Activated T-helper 1 cell treated with anti-CD3 and anti-CD28 coated beads, Interleukin-12 subunit alpha, Interleukin-12 subunit beta, Interleukin-2, Interleukin-4 antibody, amounts not matched to agents 30 ng/mL and 10 ng/mL and 1 ng/mL, durations not matched to agents 14 hours and 24 hours and 36 hours (primary cell): ENCODE results near the gene TNFAIP8L3. TPM values are rescaled to one million over a fixed set of nuclear protein-coding genes. Genes with fewer than 3 reads are reported as not detected.
"Not testable (repeated sequence)": the region's sequence is repeated elsewhere in the genome, so short reads cannot be mapped to it uniquely, and the experiment has no call there.

Experiments used
- DNase-seq: peaks from one replicate; pipeline ENCODE4 v3.0.0; 2021; ENCODE audit warnings: low spot score
- H3K27ac Mint-ChIP-seq: one replicate; pipeline ENCODE4 v1.8.0; 2021; ENCODE audit warnings: mild to moderate bottlenecking, mixed read lengths
- H3K27me3 Mint-ChIP-seq: one replicate; pipeline ENCODE4 v1.8.0; 2022; ENCODE audit warnings: mild to moderate bottlenecking, moderate library complexity, mixed read lengths; ENCODE audit not compliant: insufficient read depth
- H3K36me3 Mint-ChIP-seq: one replicate; pipeline ENCODE4 v1.8.0; 2021; ENCODE audit warnings: low read depth, mixed read lengths
- H3K4me1 Mint-ChIP-seq: one replicate; pipeline ENCODE4 v1.8.0; 2021; ENCODE audit warnings: low read depth, mixed read lengths
- H3K4me3 Mint-ChIP-seq: one replicate; pipeline ENCODE4 v1.8.0; 2021; ENCODE audit warnings: mild to moderate bottlenecking, moderate library complexity, mixed read lengths
- H3K9me3 Mint-ChIP-seq: one replicate; pipeline ENCODE4 v1.8.0; 2021; ENCODE audit warnings: mixed read lengths
- intact Hi-C: fragments of 100-400 bp; cut with micrococcal nuclease; formaldehyde crosslinking; loops from one replicate; pipeline ENCODE4 v1.15.1; 2024
- total RNA-seq: library from RNA; stranded (reverse); gene quantifications from 2 replicates; pipeline ENCODE4 v1.2.3, GENCODE V29; 2022

The TNFAIP8L3 gene
- total RNA-seq, 1 donor from 2014 or later, result 0.49 TPM

DNA sequence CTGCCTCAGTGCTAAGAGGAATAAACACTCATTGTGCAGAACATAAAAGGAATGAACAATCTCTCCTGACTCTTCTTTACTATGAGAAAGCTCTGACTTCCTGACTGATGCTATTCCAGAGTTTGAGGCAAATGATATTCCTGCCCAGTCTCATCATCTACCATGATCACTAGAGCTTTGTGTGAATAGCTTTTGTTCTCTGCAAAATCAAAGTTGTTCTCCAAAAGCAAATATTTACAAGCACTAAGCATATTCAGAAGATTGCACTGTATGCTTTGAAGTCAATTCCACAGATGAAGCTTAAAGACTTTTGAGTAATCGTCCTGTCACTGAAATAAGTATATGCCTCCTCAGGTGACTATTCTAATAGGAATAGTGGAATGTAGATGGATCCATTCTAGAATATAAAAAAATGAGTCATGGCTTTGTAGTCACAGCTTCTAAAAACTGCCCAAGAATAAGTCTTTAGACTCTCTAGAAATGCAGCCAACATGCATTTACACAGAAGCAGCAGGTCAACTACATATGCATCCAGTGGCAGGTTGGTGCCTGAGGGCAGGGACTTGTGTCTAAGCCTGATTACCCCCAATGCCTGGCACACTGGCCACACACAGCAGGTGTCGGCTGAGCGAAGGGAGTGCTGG, 34.6 kb downstream of the TNFAIP8L3 start:
- intact Hi-C loops, result no loop called here
- Mint-ChIP-seq H3K4me1 (no peaks in the 10 kb centered on the region), H3K9me3 (no peaks in the 10 kb centered on the region), H3K27me3 (peaks cover 28% of the 10 kb centered on the region), H3K4me3 (no peak overlapping the region), H3K27ac (no peak overlapping the region), H3K36me3 (no peaks in the 10 kb centered on the region)
- no peak for DNase-seq

DNA sequence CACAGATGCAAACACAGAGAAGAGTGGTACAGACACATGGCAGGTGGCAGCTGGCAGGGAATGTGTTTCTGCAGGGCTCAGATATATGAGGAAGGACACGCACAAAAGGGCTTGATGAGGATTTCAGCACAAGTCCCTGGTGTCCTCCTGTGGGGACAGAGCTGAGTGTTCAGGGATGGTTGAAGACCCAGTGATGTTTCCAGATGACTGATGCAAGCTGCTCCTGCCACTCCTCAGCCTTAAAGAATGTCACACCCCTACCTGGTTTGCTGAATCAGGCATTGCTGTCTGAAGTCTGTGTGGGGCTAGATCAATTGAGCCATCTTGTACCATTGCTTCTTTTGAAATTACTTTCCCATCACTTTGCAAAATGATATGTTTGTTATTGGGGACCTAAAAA, 40.2 kb downstream of the TNFAIP8L3 start:
- intact Hi-C loops, result no loop called here
- H3K4me3 Mint-ChIP-seq, result no peak overlapping the region
- H3K9me3 Mint-ChIP-seq, result no peaks in the 10 kb centered on the region
- H3K27me3 Mint-ChIP-seq, result peaks cover 14% of the 10 kb centered on the region
- no peak overlapping the region for H3K27ac Mint-ChIP-seq
- no peak for DNase-seq
- H3K4me1 Mint-ChIP-seq, result no peaks in the 10 kb centered on the region
- H3K36me3 Mint-ChIP-seq, result no peaks in the 10 kb centered on the region

DNA sequence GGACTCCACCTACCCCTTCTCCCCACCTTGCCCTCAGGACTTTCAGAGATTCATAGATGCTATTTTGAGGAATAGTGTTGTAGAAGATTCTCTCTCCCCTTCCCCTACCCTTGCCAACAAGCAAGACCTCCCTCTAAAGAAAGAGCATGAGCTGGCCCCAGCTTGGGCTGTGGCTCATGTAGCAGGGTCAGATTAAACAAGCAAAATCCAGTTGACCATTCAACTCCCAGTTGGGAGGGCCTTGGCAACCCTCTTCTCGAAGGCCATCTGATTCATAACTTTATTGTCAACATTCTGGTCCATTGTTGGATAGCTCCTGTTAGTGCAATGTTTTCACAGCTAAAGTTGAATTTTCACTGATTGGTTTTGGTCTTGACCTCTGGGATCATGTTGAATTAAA, 41.1 kb downstream of the TNFAIP8L3 start:
- Mint-ChIP-seq H3K9me3 (no peaks in the 10 kb centered on the region), H3K27ac (no peak overlapping the region), H3K36me3 (no peaks in the 10 kb centered on the region), H3K4me1 (peaks cover 6% of the 10 kb centered on the region), H3K27me3 (peaks cover 15% of the 10 kb centered on the region), H3K4me3 (no peak overlapping the region)
- intact Hi-C loops, result no loop called here
- no peak for DNase-seq

DNA sequence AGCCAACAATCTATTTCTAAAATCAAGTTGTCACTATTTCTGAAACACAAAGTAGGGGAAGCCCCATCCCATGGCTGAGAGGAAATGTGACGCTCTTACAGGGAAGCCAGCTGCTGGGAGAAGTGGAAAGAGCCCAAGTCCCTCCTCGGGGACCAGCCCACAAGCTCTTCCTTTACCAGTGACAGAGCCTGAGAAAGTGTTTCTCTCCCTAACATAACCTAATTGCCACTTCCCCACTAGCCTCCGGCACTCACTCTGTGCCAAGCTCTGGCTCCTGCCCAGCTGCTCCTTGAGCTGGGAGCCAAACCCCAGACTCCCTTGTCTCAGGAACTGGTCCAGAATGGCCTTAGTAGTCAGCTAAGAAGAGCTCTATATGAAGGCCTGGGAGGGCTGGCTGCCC, 42.9 kb downstream of the TNFAIP8L3 start:
- Mint-ChIP-seq H3K27me3 (peaks cover 14% of the 10 kb centered on the region), H3K27ac (no peak overlapping the region), H3K4me3 (no peak overlapping the region), H3K36me3 (no peaks in the 10 kb centered on the region), H3K4me1 (peaks cover 6% of the 10 kb centered on the region), H3K9me3 (no peaks in the 10 kb centered on the region)
- DNase-seq, result no peak
- intact Hi-C loops, result no loop called here

DNA sequence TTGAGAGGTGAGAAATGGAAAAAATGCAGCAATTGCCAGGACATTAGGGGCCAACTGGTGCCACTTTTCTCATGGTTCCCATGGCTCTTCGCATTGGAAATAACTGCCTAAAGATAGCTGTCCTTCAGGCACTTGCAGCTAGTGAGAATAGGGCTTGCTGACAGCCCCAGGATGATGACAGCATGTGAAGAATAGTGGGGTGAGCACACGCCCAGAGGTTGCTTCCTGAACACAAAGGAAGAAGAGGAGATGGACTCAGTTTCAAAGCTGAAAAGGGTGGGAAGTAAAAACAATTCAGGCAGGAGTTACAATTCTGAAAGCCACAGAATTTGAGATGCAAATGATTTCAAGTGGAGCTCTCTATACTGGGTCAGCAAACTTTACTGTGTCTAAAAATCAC, 45.6 kb downstream of the TNFAIP8L3 start:
- no peaks in the 10 kb centered on the region for H3K36me3 Mint-ChIP-seq
- DNase-seq, result no peak
- no peak overlapping the region for H3K27ac Mint-ChIP-seq
- no peaks in the 10 kb centered on the region for H3K9me3 Mint-ChIP-seq
- H3K27me3 Mint-ChIP-seq, result peaks cover 9% of the 10 kb centered on the region
- H3K4me3 Mint-ChIP-seq, result no peak overlapping the region
- H3K4me1 Mint-ChIP-seq, result peaks cover 6% of the 10 kb centered on the region
- intact Hi-C loops, result no loop called here

DNA sequence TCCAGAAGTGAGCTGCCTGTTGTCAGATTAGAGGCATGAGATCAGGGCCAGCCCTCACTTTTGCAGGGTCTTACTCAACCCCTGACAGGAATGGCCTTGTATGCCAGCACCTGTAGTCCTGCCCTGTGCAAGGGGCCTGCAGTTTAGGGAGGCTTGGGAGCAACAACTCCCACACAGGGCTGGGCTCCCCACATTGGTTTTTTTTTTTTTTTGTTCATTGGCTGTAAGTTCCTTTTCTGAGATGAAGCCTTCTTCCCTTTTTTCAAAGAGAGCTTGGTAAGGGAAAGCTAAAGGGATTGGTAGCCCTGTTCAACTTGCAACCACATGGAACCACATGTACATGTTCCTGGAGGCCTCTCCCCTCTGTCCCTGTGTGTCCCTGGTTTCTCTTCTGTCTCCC, 46.4 kb downstream of the TNFAIP8L3 start:
- no peak overlapping the region for H3K27ac Mint-ChIP-seq
- H3K9me3 Mint-ChIP-seq, result no peaks in the 10 kb centered on the region
- H3K4me3 Mint-ChIP-seq, result no peak overlapping the region
- H3K36me3 Mint-ChIP-seq, result no peaks in the 10 kb centered on the region
- intact Hi-C loops, result no loop called here
- no peak for DNase-seq
- peaks cover 13% of the 10 kb centered on the region for H3K27me3 Mint-ChIP-seq
- H3K4me1 Mint-ChIP-seq, result peaks cover 6% of the 10 kb centered on the region

DNA sequence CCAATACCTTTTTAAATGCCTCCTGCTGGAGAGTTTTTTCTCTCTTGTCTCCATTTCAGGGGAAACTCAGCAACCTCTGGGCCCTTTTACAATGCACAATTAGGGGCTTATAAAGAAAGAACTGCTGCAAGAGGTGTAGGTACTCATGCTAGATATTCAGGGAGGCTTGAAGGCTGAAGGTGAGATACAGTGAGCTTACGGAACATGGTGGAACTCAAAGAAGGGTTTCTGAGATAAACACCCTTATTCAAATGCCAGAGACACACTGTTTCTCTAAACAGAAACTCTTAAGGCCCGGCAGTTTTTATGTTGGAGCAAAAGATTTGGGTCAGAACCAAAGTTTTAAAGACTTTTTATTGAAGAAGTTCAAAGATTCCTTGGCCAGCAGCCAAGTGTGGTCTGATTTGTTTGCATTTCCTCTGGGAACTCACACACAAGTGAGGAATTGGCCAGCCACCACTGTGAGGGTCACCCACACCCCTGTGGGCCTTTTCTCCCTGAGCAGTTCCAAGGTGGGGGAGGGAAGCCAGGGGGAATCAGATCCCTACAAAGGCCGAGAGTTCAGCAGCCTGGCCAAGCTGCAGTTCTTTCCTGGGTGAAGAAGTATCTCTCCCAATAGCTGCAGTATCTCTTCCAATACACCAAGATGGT, 47.8 kb downstream of the TNFAIP8L3 start:
- no peak for DNase-seq
- no peaks in the 10 kb centered on the region for H3K9me3 Mint-ChIP-seq
- peaks cover 6% of the 10 kb centered on the region for H3K4me1 Mint-ChIP-seq

DNA sequence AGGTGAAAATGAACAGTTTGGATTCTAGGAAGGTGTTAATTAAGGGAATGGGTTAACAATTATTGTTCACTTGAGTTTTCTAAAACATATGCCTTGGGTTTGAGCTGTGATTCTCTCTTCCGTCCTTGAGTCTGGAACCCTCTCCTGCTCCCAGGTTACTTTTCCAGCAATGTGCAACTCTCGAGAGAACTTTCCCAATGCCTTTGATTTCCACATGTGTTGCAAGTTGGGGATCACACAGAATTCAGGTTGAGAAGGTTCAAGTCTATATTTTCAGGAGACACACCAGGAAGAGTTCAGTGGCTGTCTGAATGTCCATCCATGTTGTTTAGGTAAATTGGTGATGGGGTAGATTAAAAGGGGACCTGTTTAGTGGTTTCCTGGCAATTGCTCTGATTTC, 48.7 kb downstream of the TNFAIP8L3 start:
- DNase-seq, result no peak
- intact Hi-C loops, result no loop called here
- Mint-ChIP-seq H3K9me3 (no peaks in the 10 kb centered on the region), H3K4me1 (peaks cover 6% of the 10 kb centered on the region), H3K27me3 (peaks cover 13% of the 10 kb centered on the region), H3K27ac (no peak overlapping the region), H3K36me3 (no peaks in the 10 kb centered on the region), H3K4me3 (no peak overlapping the region)

More for the DNA sequence above, 47.8 kb downstream of the TNFAIP8L3 start:
- intact Hi-C loops, result no loop called here
- Mint-ChIP-seq H3K36me3 (no peaks in the 10 kb centered on the region), H3K27me3 (peaks cover 13% of the 10 kb centered on the region), H3K4me3 (no peak overlapping the region), H3K27ac (no peak overlapping the region)

DNA sequence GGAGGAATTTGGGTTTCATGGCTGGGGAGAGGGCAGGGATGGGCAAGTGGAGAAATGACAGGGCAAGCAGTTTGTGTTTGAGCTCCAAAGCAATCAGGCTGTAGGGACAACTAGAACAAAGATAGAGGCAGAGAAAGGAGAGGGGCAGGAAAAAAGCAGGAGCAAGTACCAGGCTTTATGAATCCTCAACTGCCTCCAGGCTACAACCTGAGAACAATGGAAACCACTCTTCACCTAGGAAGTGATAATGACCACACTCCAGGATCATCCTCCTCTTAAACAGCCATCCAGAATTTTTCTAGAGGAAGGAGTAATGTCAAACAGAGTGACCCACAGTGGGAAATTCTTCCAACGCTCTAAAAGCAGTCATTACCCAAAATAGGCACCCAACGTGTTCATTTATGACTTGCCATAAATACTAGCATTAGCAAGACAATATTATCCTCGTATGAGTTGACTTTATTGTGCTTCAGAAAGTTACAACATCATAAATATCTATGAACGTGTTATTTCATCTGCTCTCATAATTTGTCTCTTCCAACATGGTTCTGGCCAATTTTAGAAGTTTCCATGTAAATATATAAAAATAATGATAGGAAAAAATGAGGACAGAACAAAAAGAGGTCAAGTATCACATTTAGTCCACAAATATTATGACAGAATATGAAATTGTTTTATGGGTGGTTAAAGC, 50.5 kb downstream of the TNFAIP8L3 start:
- no peaks in the 10 kb centered on the region for H3K36me3 Mint-ChIP-seq
- intact Hi-C loops, result no loop called here
- no peak for DNase-seq
- peaks cover 14% of the 10 kb centered on the region for H3K27me3 Mint-ChIP-seq
- H3K4me3 Mint-ChIP-seq, result no peak overlapping the region
- H3K27ac Mint-ChIP-seq, result no peak overlapping the region
- H3K4me1 Mint-ChIP-seq, result peaks cover 6% of the 10 kb centered on the region
- H3K9me3 Mint-ChIP-seq, result no peaks in the 10 kb centered on the region

DNA sequence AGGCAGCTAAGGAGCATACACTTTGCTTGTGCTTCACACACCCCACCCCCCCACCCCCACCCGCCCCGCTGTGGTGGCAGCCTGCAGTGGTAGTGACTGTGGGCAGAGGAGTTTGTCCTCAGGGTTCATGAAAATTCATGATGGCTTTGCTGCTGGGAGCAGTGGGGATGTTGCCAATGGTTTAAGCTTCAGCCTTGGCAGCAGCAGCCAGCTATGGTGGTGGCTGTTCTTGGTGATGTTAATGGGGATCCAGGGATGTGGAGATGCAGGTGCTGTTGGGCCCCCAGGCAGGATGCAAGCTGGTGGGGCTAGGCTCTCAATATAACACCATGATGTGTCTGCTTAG, 55.8 kb downstream of the TNFAIP8L3 start:
- H3K36me3 Mint-ChIP-seq, result no peaks in the 10 kb centered on the region
- no peak overlapping the region for H3K4me3 Mint-ChIP-seq
- peaks cover 9% of the 10 kb centered on the region for H3K27me3 Mint-ChIP-seq
- intact Hi-C loops, result no loop called here
- no peak overlapping the region for H3K27ac Mint-ChIP-seq
- no peaks in the 10 kb centered on the region for H3K4me1 Mint-ChIP-seq
- H3K9me3 Mint-ChIP-seq, result no peaks in the 10 kb centered on the region
- no peak for DNase-seq

DNA sequence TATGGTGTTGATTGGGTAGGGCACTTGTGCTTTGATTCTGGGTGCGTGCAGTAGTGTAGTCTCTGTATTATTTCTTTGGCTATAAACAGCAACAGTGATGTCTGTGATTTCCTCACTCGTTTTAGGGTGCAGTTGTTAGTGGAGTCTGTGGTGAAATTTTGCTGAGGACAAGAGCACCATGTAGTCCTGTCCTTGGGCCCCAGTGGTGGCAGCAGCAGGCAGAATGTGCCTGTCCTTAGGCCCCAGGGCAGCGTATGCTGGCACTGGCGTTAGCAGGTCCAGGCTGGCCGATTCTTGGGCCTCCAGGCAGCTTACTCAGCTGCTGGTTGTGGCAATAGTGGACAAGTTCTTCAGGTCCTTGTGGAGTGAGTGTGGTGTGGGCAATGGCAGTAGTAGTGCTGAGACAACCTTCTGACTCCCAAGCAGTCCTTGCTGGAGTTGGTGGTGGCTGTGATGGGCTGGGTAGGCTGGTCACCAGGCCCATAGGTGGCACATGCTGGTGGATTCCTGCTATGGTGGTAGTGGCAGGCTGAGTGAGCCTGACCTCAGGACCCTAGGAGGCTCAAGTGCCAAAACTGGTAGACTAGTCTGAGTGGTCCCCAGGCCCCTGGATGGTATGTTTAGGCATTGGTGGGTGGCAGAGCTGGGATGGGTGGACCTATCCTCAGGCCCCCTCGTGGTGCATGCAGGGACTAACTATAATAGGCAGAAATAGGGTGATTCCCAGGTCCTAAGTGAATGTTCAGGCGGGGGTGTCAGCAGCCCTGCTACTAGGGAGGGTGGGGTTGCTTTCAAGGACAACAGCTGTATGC, 56.3 kb downstream of the TNFAIP8L3 start:
- DNase-seq, result no peak
- no peaks in the 10 kb centered on the region for H3K36me3 Mint-ChIP-seq
- H3K4me1 Mint-ChIP-seq, result no peaks in the 10 kb centered on the region
- peaks cover 5% of the 10 kb centered on the region for H3K27me3 Mint-ChIP-seq
- no peak overlapping the region for H3K4me3 Mint-ChIP-seq
- H3K9me3 Mint-ChIP-seq, result no peaks in the 10 kb centered on the region
- no peak overlapping the region for H3K27ac Mint-ChIP-seq
- intact Hi-C loops, result no loop called here

DNA sequence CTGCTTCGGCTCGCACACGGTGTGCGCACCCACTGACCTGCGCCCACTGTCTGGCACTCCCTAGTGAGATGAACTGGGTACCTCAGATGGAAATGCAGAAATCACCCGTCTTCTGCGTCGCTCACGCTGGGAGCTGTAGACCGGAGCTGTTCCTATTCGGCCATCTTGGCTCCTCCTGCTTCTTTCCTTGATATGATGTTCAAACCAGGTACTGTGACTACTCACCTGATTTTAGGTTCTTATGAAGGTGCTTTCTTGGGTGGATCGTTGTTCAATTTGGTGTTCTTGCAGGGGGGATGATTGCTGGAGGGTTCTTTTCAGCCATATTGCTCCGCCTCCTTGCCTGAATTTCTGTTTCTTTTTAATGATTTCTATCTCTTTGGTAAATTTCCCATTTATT, 57.2 kb downstream of the TNFAIP8L3 start:
- intact Hi-C loops, DNase-seq, H3K4me3 Mint-ChIP-seq, H3K36me3 Mint-ChIP-seq, H3K4me1 Mint-ChIP-seq, H3K27ac Mint-ChIP-seq, H3K27me3 Mint-ChIP-seq, H3K9me3 Mint-ChIP-seq: not testable (repeated sequence)
